GM23338 (cell line): ENCODE measurements around the gene BRD7. TPM values are rescaled to one million over a fixed set of nuclear protein-coding genes. Genes with fewer than 3 reads are reported as not detected.

Source experiments
- ATAC-seq: fragments of 200-7000 bp; cut with Tn5 transposase; 3 replicates; pipeline ENCODE4 v1.9.1; 2020
- DNase-seq: peaks from one replicate; pipeline ENCODE4 v3.0.0-alpha.2; 2015; ENCODE audit warnings: low spot score
- H2AFZ ChIP-seq: fragments of 200-600 bp; sonication (generic); 2 replicates; pipeline ENCODE4 v1.8.0; 2016; ENCODE audit warnings: antibody characterized with exemption, mild to moderate bottlenecking, moderate library complexity
- H3F3A ChIP-seq: fragments of 200-600 bp; sonication (generic); replicated peaks from 2 replicates; pipeline ENCODE4 v1.8.0; 2017; ENCODE audit warnings: antibody characterized with exemption, mixed run types, low read depth
- H3K27ac ChIP-seq: fragments of 200-600 bp; sonication (generic); 2 replicates; pipeline ENCODE4 v1.6.1; 2016; ENCODE audit warnings: low read depth
- H3K27me3 ChIP-seq: fragments of 200-600 bp; sonication (generic); 2 replicates; pipeline ENCODE4 v1.8.0; 2016; ENCODE audit warnings: mild to moderate bottlenecking, mixed run types, moderate library complexity; ENCODE audit not compliant: insufficient read depth
- H3K36me3 ChIP-seq: fragments of 200-600 bp; sonication (generic); 2 replicates; pipeline ENCODE4 v1.8.0; 2016; ENCODE audit warnings: mild to moderate bottlenecking; ENCODE audit not compliant: insufficient read depth
- H3K4me1 ChIP-seq: fragments of 200-600 bp; sonication (generic); 2 replicates; pipeline ENCODE4 v1.8.0; 2016; ENCODE audit warnings: mild to moderate bottlenecking, moderate library complexity; ENCODE audit not compliant: insufficient read depth
- H3K4me2 ChIP-seq: fragments of 200-600 bp; sonication (generic); 2 replicates; pipeline ENCODE4 v1.7.1; 2017; ENCODE audit warnings: mixed run types
- H3K4me3 ChIP-seq: fragments of 200-600 bp; sonication (generic); 2 replicates; pipeline ENCODE4 v1.6.1; 2016; ENCODE audit warnings: mixed run types
- H3K79me2 ChIP-seq: fragments of 200-600 bp; sonication (generic); replicated peaks from 2 replicates; pipeline ENCODE4 v1.8.0; 2017; ENCODE audit warnings: mild to moderate bottlenecking; ENCODE audit not compliant: insufficient read depth
- H3K9me2 ChIP-seq: fragments of 200-600 bp; sonication (generic); 2 replicates; pipeline ENCODE4 v1.8.0; 2017; ENCODE audit not compliant: insufficient read depth
- H4K20me1 ChIP-seq: fragments of 200-600 bp; sonication (generic); replicated peaks from 2 replicates; pipeline ENCODE4 v1.8.0; 2017; ENCODE audit warnings: mild to moderate bottlenecking; ENCODE audit not compliant: insufficient read depth
- H3K27ac Mint-ChIP-seq: 2 replicates; pipeline ENCODE4 v1.8.0; 2020; ENCODE audit warnings: inconsistent platforms, mild to moderate bottlenecking, moderate library complexity, mixed read lengths
- H3K27me3 Mint-ChIP-seq: 3 replicates; pipeline ENCODE4 v1.8.0; 2022; ENCODE audit warnings: low read depth, mild to moderate bottlenecking, moderate library complexity, mixed read lengths, inconsistent platforms; ENCODE audit not compliant: insufficient read depth, poor library complexity
- H3K36me3 Mint-ChIP-seq: 3 replicates; pipeline ENCODE4 v1.8.0; 2021; ENCODE audit warnings: low read depth, mild to moderate bottlenecking, inconsistent platforms, moderate library complexity, mixed read lengths
- H3K4me1 Mint-ChIP-seq: 3 replicates; pipeline ENCODE4 v1.8.0; 2020; ENCODE audit warnings: mild to moderate bottlenecking, inconsistent platforms, mixed read lengths
- H3K4me3 Mint-ChIP-seq: 3 replicates; pipeline ENCODE4 v1.8.0; 2021; ENCODE audit warnings: moderate library complexity, mild to moderate bottlenecking, inconsistent platforms, mixed read lengths
- H3K9me3 Mint-ChIP-seq: 3 replicates; pipeline ENCODE4 v1.8.0; 2020; ENCODE audit warnings: moderate library complexity, mild to moderate bottlenecking, inconsistent platforms, mixed read lengths
- CREB1 ChIP-seq: fragments of 250-450 bp; sonication (Bioruptor Pico); IDR thresholded peaks from 2 replicates; pipeline ENCODE4 v1.5.0; 2020; ENCODE audit warnings: low read depth, mild to moderate bottlenecking, moderate library complexity
- EZH2 ChIP-seq: fragments of 200-600 bp; sonication (generic); IDR thresholded peaks from one replicate; pipeline ENCODE4 v1.8.0; 2017; ENCODE audit warnings: antibody characterized with exemption, mild to moderate bottlenecking, low read depth; ENCODE audit not compliant: unreplicated experiment
- EZH2phosphoT487 ChIP-seq: fragments of 200-600 bp; sonication (generic); IDR thresholded peaks from one replicate; pipeline ENCODE4 v1.8.1; 2018; ENCODE audit warnings: antibody characterized with exemption; ENCODE audit not compliant: unreplicated experiment
- JUNB ChIP-seq: IDR thresholded peaks from one replicate; pipeline ENCODE4 v1.6.1; 2016; ENCODE audit warnings: antibody characterized with exemption; ENCODE audit not compliant: unreplicated experiment
- NANOG ChIP-seq: IDR thresholded peaks from 2 replicates; pipeline ENCODE4 v1.6.1; 2016; ENCODE audit warnings: antibody characterized with exemption, borderline replicate concordance
- POLR2AphosphoS5 ChIP-seq: IDR thresholded peaks from 2 replicates; pipeline ENCODE4 v1.6.1; 2016; ENCODE audit warnings: antibody characterized with exemption, low read depth
- STAT1 ChIP-seq: IDR thresholded peaks from one replicate; pipeline ENCODE4 v1.6.1; 2016; ENCODE audit warnings: antibody characterized with exemption; ENCODE audit not compliant: unreplicated experiment
- ZNF114 ChIP-seq: fragments of 250-450 bp; sonication (Bioruptor Pico); IDR thresholded peaks from 2 replicates; pipeline ENCODE4 v1.5.0; 2020; ENCODE audit warnings: mild to moderate bottlenecking, moderate library complexity
- ZNF331 ChIP-seq: fragments of 250-450 bp; sonication (Bioruptor Pico); IDR thresholded peaks from 2 replicates; pipeline ENCODE4 v1.5.0; 2020; ENCODE audit warnings: low read depth, mild to moderate bottlenecking, moderate library complexity
- polyA plus RNA-seq: library from polyadenylated mRNA; unstranded; fragments of >200 nt; fragmentation: Nextera tagmentation; extraction: Ambion mirVana; gene quantifications from 2 replicates; pipeline ENCODE4 v1.2.1, GENCODE V29; 2016
- total RNA-seq: library from RNA; depleted of rRNA; stranded (reverse); fragments of >200 nt; shearing (Covaris generic); gene quantifications from 2 replicates; pipeline ENCODE4 v1.2.3, GENCODE V29; 2014
- TF ChIP-seq, protein P1 (sequence below), 2 experiments: fragments of 200-600 bp in 1 of 2; sonication (generic) in 1 of 2; conservative IDR thresholded peaks; 2 replicates each; pipeline versions ENCODE4 v1.5.1 to v1.6.1; 2016 to 2017; ENCODE audit warnings: antibody characterized with exemption in 2 of 2, low read depth in 2 of 2, mild to moderate bottlenecking in 2 of 2, moderate library complexity in 1 of 2
- TF ChIP-seq, protein P2 (sequence below): fragments of 250-450 bp; sonication (Bioruptor Pico); IDR thresholded peaks from 2 replicates; pipeline ENCODE4 v1.5.0; 2020; ENCODE audit warnings: mild to moderate bottlenecking, moderate library complexity
- TF ChIP-seq, protein P3 (sequence below): IDR thresholded peaks from one replicate; pipeline ENCODE4 v1.6.1; 2018; ENCODE audit warnings: antibody characterized with exemption; ENCODE audit not compliant: unreplicated experiment
- TF ChIP-seq, protein P4 (sequence below): IDR thresholded peaks from 2 replicates; pipeline ENCODE4 v1.6.1; 2016; ENCODE audit warnings: antibody characterized with exemption

BRD7 gene
- total and polyA plus RNA-seq, 2 experiments from 2014 or later, result 93.0 to 149 TPM

DNA sequence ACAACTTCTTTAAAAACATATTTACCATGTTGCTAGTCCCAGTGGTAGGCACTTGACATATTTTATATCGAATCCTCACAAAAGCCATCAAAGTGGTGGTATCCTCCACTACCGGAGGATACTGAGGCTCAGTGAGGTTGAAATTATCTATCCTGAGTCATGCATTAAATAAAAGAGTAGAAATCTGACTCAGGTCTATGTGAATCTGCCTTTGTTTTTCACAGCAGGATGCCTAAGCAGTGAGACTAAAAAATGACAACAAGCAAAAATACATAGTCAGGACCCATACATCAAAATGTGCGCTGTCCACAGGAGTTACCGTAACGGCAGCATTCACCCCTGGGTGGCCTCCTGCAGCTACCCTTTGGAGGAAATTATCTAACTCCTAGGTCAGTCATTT, 17.7 kb downstream of the BRD7 start:
- Histone ChIP-seq H2AFZ (no peak overlapping the region), H3K4me1 (no peaks in the 10 kb centered on the region)

More for the DNA sequence above, 17.7 kb downstream of the BRD7 start:
- Mint-ChIP-seq H3K27me3 (no peaks in the 10 kb centered on the region), H3K9me3 (peaks cover 7% of the 10 kb centered on the region; the same call in 2 of the 3 replicates), H3K4me1 (no peaks in the 10 kb centered on the region), H3K27ac (no peak overlapping the region), H3K4me3 (no peak overlapping the region), H3K36me3 (peaks cover 73% of the 10 kb centered on the region)
- no peak overlapping the region for H3K4me3 ChIP-seq
- DNase-seq, result no peak
- H3K9me2 ChIP-seq, result no peaks in the 10 kb centered on the region
- H3K36me3 ChIP-seq, result peaks cover 49% of the 10 kb centered on the region
- TF ChIP-seq, protein P1, sequence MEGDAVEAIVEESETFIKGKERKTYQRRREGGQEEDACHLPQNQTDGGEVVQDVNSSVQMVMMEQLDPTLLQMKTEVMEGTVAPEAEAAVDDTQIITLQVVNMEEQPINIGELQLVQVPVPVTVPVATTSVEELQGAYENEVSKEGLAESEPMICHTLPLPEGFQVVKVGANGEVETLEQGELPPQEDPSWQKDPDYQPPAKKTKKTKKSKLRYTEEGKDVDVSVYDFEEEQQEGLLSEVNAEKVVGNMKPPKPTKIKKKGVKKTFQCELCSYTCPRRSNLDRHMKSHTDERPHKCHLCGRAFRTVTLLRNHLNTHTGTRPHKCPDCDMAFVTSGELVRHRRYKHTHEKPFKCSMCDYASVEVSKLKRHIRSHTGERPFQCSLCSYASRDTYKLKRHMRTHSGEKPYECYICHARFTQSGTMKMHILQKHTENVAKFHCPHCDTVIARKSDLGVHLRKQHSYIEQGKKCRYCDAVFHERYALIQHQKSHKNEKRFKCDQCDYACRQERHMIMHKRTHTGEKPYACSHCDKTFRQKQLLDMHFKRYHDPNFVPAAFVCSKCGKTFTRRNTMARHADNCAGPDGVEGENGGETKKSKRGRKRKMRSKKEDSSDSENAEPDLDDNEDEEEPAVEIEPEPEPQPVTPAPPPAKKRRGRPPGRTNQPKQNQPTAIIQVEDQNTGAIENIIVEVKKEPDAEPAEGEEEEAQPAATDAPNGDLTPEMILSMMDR (conservative IDR thresholded peaks at IDR 0.05; ENCODE audit: low read depth in 2 of 2), result no peak
- no peak for TF ChIP-seq POLR2AphosphoS5
- TF ChIP-seq ZNF114, result no peak
- no peak for TF ChIP-seq EZH2phosphoT487
- TF ChIP-seq, protein P2, sequence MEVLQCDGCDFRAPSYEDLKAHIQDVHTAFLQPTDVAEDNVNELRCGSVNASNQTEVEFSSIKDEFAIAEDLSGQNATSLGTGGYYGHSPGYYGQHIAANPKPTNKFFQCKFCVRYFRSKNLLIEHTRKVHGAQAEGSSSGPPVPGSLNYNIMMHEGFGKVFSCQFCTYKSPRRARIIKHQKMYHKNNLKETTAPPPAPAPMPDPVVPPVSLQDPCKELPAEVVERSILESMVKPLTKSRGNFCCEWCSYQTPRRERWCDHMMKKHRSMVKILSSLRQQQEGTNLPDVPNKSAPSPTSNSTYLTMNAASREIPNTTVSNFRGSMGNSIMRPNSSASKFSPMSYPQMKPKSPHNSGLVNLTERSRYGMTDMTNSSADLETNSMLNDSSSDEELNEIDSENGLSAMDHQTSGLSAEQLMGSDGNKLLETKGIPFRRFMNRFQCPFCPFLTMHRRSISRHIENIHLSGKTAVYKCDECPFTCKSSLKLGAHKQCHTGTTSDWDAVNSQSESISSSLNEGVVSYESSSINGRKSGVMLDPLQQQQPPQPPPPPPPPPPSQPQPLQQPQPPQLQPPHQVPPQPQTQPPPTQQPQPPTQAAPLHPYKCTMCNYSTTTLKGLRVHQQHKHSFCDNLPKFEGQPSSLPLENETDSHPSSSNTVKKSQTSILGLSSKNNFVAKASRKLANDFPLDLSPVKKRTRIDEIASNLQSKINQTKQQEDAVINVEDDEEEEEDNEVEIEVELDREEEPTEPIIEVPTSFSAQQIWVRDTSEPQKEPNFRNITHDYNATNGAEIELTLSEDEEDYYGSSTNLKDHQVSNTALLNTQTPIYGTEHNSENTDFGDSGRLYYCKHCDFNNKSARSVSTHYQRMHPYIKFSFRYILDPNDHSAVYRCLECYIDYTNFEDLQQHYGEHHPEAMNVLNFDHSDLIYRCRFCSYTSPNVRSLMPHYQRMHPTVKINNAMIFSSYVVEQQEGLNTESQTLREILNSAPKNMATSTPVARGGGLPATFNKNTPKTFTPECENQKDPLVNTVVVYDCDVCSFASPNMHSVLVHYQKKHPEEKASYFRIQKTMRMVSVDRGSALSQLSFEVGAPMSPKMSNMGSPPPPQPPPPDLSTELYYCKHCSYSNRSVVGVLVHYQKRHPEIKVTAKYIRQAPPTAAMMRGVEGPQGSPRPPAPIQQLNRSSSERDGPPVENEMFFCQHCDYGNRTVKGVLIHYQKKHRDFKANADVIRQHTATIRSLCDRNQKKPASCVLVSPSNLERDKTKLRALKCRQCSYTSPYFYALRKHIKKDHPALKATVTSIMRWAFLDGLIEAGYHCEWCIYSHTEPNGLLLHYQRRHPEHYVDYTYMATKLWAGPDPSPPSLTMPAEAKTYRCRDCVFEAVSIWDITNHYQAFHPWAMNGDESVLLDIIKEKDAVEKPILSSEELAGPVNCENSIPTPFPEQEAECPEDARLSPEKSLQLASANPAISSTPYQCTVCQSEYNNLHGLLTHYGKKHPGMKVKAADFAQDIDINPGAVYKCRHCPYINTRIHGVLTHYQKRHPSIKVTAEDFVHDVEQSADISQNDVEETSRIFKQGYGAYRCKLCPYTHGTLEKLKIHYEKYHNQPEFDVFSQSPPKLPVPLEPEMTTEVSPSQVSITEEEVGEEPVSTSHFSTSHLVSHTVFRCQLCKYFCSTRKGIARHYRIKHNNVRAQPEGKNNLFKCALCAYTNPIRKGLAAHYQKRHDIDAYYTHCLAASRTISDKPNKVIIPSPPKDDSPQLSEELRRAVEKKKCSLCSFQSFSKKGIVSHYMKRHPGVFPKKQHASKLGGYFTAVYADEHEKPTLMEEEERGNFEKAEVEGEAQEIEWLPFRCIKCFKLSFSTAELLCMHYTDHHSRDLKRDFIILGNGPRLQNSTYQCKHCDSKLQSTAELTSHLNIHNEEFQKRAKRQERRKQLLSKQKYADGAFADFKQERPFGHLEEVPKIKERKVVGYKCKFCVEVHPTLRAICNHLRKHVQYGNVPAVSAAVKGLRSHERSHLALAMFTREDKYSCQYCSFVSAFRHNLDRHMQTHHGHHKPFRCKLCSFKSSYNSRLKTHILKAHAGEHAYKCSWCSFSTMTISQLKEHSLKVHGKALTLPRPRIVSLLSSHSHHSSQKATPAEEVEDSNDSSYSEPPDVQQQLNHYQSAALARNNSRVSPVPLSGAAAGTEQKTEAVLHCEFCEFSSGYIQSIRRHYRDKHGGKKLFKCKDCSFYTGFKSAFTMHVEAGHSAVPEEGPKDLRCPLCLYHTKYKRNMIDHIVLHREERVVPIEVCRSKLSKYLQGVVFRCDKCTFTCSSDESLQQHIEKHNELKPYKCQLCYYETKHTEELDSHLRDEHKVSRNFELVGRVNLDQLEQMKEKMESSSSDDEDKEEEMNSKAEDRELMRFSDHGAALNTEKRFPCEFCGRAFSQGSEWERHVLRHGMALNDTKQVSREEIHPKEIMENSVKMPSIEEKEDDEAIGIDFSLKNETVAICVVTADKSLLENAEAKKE (CRISPR knock-in tag), result no peak
- TF ChIP-seq, protein P3, sequence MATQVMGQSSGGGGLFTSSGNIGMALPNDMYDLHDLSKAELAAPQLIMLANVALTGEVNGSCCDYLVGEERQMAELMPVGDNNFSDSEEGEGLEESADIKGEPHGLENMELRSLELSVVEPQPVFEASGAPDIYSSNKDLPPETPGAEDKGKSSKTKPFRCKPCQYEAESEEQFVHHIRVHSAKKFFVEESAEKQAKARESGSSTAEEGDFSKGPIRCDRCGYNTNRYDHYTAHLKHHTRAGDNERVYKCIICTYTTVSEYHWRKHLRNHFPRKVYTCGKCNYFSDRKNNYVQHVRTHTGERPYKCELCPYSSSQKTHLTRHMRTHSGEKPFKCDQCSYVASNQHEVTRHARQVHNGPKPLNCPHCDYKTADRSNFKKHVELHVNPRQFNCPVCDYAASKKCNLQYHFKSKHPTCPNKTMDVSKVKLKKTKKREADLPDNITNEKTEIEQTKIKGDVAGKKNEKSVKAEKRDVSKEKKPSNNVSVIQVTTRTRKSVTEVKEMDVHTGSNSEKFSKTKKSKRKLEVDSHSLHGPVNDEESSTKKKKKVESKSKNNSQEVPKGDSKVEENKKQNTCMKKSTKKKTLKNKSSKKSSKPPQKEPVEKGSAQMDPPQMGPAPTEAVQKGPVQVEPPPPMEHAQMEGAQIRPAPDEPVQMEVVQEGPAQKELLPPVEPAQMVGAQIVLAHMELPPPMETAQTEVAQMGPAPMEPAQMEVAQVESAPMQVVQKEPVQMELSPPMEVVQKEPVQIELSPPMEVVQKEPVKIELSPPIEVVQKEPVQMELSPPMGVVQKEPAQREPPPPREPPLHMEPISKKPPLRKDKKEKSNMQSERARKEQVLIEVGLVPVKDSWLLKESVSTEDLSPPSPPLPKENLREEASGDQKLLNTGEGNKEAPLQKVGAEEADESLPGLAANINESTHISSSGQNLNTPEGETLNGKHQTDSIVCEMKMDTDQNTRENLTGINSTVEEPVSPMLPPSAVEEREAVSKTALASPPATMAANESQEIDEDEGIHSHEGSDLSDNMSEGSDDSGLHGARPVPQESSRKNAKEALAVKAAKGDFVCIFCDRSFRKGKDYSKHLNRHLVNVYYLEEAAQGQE, result no peak
- no peak for TF ChIP-seq NANOG
- TF ChIP-seq CREB1 (CRISPR knock-in tag), result no peak
- no peak for TF ChIP-seq STAT1
- TF ChIP-seq JUNB, result no peak
- no peak for TF ChIP-seq EZH2
- TF ChIP-seq, protein P4, sequence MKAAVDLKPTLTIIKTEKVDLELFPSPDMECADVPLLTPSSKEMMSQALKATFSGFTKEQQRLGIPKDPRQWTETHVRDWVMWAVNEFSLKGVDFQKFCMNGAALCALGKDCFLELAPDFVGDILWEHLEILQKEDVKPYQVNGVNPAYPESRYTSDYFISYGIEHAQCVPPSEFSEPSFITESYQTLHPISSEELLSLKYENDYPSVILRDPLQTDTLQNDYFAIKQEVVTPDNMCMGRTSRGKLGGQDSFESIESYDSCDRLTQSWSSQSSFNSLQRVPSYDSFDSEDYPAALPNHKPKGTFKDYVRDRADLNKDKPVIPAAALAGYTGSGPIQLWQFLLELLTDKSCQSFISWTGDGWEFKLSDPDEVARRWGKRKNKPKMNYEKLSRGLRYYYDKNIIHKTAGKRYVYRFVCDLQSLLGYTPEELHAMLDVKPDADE, result no peak
- no peak for TF ChIP-seq ZNF331
- H3K4me2 ChIP-seq, result no peak overlapping the region
- H3F3A ChIP-seq, result no peaks in the 10 kb centered on the region; the same call in 1 of the 2 replicates
- peaks cover 28% of the 10 kb centered on the region for H3K79me2 ChIP-seq
- no peaks in the 10 kb centered on the region for H3K27me3 ChIP-seq
- H3K27ac ChIP-seq, result no peak overlapping the region
- ATAC-seq, result no peak
- peaks cover 28% of the 10 kb centered on the region for H4K20me1 ChIP-seq
